NOMO-1 treated with dmso at 0.1 percent for 144 hours (cell line): Measurements from ENCODE around the gene TMEM51.

Experiments
- DNase-seq: peaks from one replicate; lab custom pipeline; 2025; ENCODE audit not compliant: unreplicated experiment; lab: John Stamatoyannopoulos, UW

Gene TMEM51

GRCh38 chr1:15191770-15192169 is 38.2 kb downstream of the TMEM51 start:
- DNase-seq: no peak

DNA sequence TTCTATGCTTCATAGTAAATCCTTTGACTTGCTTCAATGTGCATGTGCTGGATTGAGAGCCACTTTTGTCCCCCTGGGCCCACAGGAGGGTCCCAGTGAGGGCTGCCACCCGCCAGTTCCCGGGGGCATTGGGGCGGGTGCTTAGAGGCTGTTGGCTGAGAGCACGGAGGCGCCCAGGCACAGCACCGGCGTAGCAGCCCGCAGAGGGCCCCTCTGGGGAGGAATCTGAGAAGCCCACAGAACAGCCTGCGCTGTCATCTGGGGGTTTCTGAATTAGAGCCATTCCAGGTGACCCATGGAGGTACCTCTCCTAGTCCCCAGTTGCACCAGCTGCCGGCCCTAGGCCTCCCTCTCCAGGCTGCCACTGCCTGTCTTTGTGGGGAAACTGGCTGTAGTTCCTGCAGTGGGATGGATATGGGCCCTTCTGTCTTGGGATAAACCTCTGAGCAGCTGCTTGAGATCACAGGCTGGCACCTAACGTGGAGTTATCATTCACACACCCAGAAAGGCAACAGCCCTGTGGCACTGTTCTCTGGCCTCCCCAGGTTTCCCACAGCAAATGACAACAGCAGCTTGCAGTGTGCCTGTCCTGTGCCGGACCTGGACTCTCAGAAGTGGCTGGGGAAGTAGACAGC is 39.5 kb downstream of the TMEM51 start:
- DNase-seq: no peak

DNA sequence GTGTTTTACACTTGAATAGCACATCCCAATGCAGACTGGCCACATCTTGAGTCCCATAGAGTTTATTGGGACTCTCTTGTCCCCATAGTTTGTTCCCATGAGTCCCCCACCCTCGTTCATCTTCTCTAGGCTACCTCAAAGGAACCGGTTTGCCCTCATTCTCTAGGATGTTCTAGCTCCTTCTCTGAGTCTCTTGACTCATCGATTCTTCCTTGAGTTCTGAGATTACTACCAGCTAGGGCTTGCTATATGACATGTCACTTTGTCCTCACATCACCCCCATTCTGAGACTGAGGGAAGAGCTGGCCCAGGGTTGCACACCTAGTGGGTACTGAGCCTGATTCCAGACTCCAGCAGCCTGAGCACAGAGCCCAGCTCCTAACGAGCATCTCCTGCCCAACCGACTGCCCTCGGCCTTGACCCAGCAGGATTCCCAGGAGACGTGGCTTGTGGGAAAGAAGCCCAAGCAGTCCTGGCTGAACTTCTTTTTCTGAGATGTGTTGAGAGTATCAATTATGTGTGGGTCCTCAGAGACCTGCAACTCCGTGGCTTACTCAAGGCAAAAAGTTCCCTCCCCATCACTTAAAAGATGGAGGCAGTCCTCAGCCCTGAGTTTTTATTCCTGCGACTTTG is 42.0 kb downstream of the TMEM51 start:
- no peak for DNase-seq

GRCh38 chr1:15196069-15196468 is 42.5 kb downstream of the TMEM51 start:
- no peak for DNase-seq

DNA sequence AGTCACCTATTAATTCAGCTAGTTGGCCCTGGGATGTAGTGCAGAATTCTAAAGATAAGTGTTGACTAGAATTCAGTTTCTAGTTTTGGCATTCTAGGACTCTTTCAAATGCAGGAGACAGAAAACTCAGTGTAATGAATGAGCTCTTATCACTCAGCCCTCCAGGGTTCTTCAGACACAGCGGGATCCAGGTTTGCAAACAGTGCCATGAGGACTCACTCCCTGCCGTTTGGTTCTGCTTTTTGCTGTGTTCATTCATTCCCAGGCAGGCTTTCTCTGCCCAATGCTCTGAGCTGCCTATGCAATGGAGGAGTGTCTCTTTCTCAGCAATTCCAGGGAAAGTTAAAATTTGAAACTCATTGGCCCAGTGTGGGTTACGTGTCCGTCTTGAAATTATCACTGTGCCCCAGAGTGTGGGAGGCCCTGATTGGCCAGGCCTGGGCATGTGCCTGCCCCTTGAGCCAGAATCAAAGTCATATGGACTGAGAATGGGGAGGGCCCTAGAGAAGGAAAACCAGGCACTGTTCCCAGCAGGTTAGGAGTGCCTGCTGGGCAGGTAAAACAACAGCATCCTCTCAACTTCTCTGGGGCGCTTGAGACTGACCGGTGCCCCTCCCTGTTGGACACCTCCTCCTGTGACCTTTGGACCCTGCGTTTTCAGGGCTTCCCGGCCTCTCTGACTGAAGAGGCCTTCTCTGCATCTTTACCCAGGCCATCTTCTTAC is 43.4 kb downstream of the TMEM51 start:
- no peak for DNase-seq

DNA sequence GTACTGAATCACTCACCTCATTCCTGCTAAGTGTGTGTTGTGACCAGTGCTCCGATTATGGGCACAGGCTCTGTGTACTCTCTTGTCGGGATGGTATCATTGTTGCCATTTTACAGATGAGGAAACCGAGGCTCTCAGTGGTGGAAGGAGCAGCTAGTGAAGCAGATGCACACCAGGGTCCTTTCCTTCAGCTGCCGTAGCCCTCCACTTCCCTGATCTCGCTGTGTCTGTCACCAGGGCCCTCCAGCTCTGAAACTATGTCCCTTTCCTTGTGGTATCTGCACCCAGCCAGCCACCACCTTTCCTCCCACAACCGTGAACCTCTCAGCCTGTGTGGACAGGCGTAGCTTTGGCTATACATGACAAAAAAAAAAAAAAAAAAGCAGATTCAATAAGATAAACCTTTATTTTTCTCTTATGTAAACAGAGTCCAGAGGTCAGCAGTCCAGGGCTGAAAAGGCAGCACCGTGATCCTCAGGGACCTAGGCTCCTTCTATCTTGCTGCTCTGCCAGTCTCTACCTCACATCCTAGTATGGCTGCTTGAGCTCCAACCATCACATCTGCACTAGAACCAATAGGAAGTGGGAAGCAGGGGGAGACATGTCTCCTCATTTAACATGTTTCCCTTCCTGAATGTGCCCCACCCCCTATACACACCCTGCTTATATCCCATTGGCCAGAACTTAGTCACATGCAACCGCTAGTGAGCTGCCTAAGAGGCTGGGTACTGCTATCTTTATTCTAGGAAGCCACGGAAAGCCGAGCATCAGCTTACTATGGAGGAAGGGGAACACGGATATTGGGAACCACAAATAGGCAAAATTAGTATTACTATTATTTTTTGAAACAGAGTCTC is 44.3 kb downstream of the TMEM51 start:
- no peak for DNase-seq

DNA sequence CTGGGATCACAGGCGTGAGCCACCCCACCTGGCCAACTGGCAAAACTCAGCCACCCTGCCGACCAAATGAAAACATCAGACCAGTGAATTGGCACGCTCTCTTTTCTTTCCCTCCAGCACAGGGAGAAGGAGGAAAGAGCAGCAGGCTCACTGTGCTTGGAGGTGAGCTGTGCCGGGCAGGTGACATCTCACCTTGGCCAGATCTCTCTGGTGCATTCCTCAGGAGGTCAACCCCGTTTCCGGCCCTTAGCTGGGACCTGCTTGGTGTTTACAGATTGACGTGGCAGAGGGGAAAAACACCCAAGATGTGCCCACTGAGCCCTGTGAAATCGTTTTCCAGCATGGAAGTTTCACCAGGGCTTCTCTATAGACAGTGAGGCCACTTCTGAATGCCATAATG is 45.1 kb downstream of the TMEM51 start:
- DNase-seq: no peak

DNA sequence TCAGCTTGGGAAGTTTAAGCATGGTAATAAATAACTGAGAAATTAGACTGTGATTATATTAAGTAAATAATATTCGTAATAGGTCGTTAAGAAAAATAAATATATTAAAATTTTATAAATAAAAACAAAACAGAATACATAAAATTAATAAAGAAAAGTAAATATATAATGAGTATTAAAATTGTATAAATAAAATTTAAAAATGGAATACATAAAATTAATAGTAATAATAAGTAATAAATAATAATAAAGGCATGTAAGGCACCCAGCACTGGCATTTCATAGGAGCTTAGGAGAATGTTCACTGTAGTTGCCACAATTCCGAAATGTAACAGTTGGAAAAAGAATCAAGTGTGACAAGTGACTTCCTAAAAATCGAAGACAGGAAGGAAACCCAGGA is 47.7 kb downstream of the TMEM51 start:
- no peak for DNase-seq

DNA sequence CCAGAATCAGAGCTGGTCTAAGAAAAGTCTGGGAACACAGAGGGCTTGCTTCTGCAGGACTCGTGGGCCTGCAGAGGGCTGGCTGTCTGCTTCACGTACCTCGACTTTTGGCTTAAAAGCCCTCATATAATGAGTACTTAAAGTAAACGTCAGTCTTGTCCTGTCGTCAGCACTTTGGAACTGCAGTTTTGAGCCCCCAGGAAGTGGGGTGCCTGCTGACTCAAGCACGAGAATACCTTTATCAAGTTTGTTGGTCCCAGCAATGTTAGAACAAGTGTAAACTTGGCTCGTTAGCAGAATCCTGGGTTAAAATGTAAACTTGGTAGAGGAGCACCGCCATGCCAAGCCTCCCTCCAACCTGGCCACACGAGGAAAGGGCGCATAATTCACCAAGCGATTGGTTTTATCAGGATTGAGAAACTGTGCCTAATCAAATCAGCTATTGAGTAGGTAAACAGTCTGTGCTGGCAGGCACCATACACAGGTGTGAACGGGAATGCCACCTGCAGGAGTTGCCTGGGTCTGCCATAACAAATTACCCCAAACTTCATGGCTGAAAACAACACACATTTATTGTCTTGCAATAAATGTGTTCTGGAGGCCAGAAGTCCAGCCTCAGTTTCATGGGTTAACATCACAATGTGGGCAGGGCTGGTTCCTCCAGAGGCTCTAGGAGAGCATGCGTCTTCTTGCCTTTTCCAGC is 48.5 kb downstream of the TMEM51 start:
- no peak for DNase-seq

DNA sequence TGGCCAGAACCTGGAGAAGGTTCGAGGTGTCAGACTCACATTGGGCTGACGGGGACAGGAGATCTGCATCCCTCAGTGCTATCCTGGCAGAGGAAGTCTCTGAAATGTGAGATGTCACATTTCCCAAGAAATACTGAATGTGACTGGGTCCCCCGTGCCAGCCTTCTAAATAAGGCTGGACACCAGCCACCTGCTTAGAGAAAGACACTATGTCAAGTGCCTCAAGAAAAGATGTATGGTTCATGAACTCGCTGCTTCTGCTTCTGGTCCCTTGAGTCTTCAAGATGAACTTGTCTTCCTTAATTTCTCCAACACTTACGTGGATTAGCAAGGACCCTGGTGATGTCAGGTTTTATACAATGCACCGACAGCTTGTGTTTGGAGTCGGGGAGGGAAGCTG is 51.4 kb downstream of the TMEM51 start:
- no peak for DNase-seq

GRCh38 chr1:15205586-15206346 is 52.2 kb downstream of the TMEM51 start:
- DNase-seq: no peak

DNA sequence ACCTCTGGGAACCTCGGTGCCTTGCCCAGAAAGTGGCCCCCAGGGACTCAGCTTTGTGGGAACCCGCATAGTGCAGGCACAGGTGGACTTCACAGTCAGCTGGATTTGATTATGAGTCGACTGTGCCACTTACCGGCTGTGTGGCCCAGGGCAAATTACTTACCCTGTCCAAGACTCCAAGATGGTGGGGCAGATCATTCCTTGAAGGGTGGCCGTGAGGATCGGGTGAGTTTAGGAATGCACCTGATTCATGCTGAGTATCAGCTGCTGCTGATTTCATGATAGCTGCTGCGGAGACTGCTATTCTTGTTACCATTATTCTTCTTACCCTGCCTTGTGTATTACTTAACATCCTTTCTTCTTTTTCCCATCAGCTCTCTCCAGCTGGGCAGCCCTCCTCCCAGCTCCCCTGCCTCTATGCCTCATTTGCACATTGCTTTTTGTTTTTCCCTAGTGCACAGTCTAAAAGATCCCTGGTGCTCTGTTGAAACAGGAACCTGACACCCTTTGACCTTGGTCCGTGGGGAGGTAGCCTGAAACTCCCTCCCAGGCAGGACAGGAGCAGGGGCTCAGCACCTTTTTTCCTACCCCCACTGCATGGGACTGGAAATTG is 53.0 kb downstream of the TMEM51 start:
- no peak for DNase-seq

DNA sequence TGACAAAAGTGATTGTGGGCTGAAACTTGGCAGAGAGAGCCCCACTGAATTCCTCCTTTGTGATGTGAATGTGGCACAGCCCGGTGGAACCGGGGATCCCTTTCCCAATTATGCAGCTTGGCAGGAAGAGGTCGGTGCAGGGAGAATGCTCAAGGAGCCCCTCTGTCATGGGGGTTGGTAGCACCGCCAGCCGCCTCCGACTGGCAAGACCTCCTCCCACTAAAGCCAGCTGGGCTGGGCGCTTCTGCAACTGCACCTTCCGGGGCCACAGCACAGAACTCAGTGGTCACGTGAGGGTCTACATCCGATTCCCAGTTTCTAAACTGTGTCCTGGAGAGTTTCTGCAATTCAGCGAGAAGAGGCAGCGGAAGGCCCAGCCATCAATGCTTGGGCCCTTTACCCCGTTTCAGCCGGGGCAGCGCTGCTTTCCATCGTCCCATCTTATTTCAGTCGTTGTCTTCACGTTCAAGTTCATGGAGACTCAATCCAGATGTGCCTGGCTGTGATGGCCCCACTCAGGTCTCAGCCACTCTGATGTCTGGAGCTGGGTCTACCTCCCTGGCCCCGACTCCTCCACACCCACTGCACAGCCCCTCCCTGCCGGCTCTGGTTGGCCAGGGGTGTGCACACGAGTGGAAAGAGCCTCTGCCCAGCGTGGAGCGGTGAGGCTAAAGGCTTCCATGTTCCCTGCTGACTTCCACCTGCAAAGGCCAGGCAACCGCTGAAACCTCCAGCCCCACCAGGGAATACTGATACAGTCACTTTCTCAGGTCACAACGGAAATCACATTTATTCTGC is 53.7 kb downstream of the TMEM51 start:
- DNase-seq: no peak

DNA sequence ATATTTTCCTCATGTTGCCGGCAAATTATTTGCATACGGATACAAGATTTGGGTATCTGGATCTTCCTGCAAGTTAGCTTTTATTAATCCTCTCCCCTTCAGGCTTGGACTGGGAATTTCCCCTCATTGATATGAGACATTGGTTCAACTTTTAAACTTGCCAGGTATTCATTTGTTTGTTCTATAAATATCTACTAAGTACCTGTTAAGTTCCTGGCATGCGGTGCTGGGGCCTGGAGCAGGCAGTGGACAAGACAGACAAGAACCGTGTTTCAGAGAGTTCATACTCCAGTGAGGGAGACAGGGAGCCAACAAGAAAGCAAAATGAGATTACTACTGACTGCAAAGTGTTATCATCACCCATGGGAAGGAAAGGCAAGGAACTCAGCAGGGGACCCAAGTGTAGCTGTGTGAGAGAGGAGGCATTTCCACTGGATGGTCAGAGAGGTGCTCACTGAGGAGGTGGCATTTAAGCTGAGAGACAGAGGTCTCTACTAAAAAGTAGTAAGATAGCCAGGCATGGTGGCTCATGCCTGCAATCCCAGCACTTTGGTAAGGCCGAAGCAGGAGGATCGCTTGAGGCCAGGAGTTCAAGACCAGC is 54.4 kb downstream of the TMEM51 start:
- no peak for DNase-seq

GRCh38 chr1:15210651-15211375 is 57.3 kb downstream of the TMEM51 start:
- DNase-seq: no peak

DNA sequence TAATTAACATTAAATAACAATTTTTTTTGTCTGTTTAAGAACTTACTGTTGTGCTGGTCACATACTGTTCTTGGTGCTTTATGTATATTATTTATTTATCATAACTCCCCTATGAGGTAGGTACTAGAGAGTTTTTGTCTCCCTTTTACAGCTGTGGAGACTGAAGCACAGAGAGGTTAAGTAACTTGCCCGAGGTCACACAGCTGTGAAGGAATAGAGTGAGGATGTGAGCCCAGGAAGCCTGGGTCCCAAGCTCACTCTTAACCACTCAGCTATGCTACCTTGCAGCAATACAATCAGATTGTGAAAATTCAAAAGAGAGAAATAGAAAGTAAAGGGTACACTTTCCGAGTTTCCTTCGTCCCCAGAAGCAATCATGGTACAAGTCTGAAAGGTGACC is 57.9 kb downstream of the TMEM51 start:
- DNase-seq: no peak

- DNase-seq: no peak
These were observed 58.8 kb downstream of the TMEM51 start for GRCh38 chr1:15212216-15212953.
